Sigmoid colon (tissue), 4 donors: ENCODE measurements around the gene GLS.

Source experiments
- CTCF ChIP-seq, 4 experiments: fragments of 450-650 bp in 3 of 4; fragments of 200-600 bp in 1 of 4; IDR thresholded peaks; one replicate each; pipeline ENCODE4 v1.5.1; 2016 to 2019; ENCODE audit warnings: antibody characterized with exemption in 4 of 4, mild to moderate bottlenecking in 3 of 4, moderate library complexity in 2 of 4
- EP300 ChIP-seq, 4 donors: sonication (generic); formaldehyde crosslinking; IDR thresholded peaks; one replicate each; pipeline ENCODE4 v1.6.1; 2017; ENCODE audit warnings: antibody characterized with exemption in 4 of 4
- POLR2A ChIP-seq, 2 donors: fragments of 450-650 bp; IDR thresholded peaks; one replicate each; pipeline ENCODE4 v1.6.1; 2016; ENCODE audit warnings: antibody characterized with exemption in 2 of 2, mild to moderate bottlenecking in 2 of 2, moderate library complexity in 2 of 2
- POLR2AphosphoS5 ChIP-seq, 4 donors: sonication (generic); formaldehyde crosslinking; IDR thresholded peaks; one replicate each; pipeline ENCODE4 v1.6.1; 2017; ENCODE audit warnings: antibody characterized with exemption in 4 of 4

DNA sequence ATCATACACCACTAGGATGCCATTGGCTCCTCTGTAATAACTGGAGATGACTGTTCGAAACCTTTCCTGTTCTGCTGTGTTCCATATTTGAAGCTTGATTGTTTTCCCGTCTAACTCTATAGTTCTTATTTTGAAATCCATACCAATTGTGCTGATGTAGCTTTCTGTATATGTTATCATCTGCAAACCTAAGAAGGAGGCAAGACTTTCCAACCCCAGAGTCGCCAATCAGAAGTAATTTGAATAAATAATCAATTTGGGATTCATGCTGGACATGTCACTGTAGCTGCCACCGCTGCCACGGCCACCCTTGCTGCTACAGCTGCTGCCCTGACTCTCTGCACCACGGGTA lies 112.6 kb downstream of the GLS start:
- TF ChIP-seq POLR2AphosphoS5 (IDR thresholded peaks at IDR 0.05): no peak
- no peak for TF ChIP-seq CTCF (IDR thresholded peaks at IDR 0.05)
- no peak for TF ChIP-seq POLR2A (IDR thresholded peaks at IDR 0.05)
- TF ChIP-seq EP300 (IDR thresholded peaks at IDR 0.05): no peak
